SU-DHL-6 (cell line): ENCODE data around the gene KRT17.
"Not testable (repeated sequence)": the region's sequence is repeated elsewhere in the genome, so short reads cannot be mapped to it uniquely, and the experiment has no call there.

Source experiments
- H2AFZ ChIP-seq: fragments of 200-600 bp; sonication (generic); 2 replicates; pipeline ENCODE4 v1.6.1; 2014; ENCODE audit warnings: low read depth, mild to moderate bottlenecking, moderate library complexity, mixed read lengths, antibody characterized with exemption, low read length; ENCODE audit not compliant: severe bottlenecking
- H3F3A ChIP-seq: fragments of 200-600 bp; shearing (Covaris generic); 2 replicates; pipeline ENCODE4 v1.6.0; 2016; ENCODE audit warnings: antibody characterized with exemption, mild to moderate bottlenecking; ENCODE audit not compliant: insufficient read depth
- H3K27ac ChIP-seq: fragments of 200-600 bp; sonication (generic); 2 replicates; pipeline ENCODE4 v1.5.1; 2016; ENCODE audit warnings: low read depth, mild to moderate bottlenecking, low read length, moderate library complexity, mixed read lengths
- H3K27me3 ChIP-seq: fragments of 200-600 bp; sonication (generic), shearing (Covaris generic); 2 replicates; pipeline ENCODE4 v1.6.0; 2014; ENCODE audit warnings: mild to moderate bottlenecking, low read length
- H3K36me3 ChIP-seq: fragments of 200-600 bp; sonication (generic); 2 replicates; pipeline ENCODE4 v1.6.1; 2014; ENCODE audit warnings: mild to moderate bottlenecking, low read length, mixed read lengths
- H3K4me2 ChIP-seq: fragments of 300-600, 200-600 bp; shearing (Covaris generic), sonication (generic); 2 replicates; pipeline ENCODE4 v1.6.0; 2014; ENCODE audit warnings: low read length, low read depth, mild to moderate bottlenecking; ENCODE audit not compliant: poor library complexity, severe bottlenecking
- H3K4me3 ChIP-seq: fragments of 200-600 bp; sonication (generic); 2 replicates; pipeline ENCODE4 v1.5.1; 2014; ENCODE audit warnings: antibody characterized with exemption, low read length, mild to moderate bottlenecking, mixed read lengths; ENCODE audit not compliant: insufficient read depth, poor library complexity, severe bottlenecking
- H3K79me2 ChIP-seq: fragments of 200-600 bp; sonication (generic); 2 replicates; pipeline ENCODE4 v1.6.1; 2014; ENCODE audit warnings: mild to moderate bottlenecking, low read length, moderate library complexity; ENCODE audit not compliant: insufficient read depth
- H3K9ac ChIP-seq: fragments of 200-600 bp; sonication (generic); 2 replicates; pipeline ENCODE4 v1.7.0; 2014; ENCODE audit warnings: mild to moderate bottlenecking, low read length
- H3K9me2 ChIP-seq: fragments of 200-600 bp; sonication (generic); replicated peaks from 2 replicates; pipeline ENCODE4 v1.6.1; 2014; ENCODE audit warnings: low read length; ENCODE audit not compliant: insufficient read depth
- H3K9me3 ChIP-seq: fragments of 200-600 bp; sonication (generic); 2 replicates; pipeline ENCODE4 v1.6.1; 2014; ENCODE audit warnings: low read length, mixed read lengths; ENCODE audit not compliant: insufficient read depth
- H4K20me1 ChIP-seq: fragments of 200-600 bp; sonication (generic); 2 replicates; pipeline ENCODE4 v1.6.1; 2014; ENCODE audit warnings: low read depth, mild to moderate bottlenecking, antibody characterized with exemption, low read length, moderate library complexity, mixed read lengths
- EZH2phosphoT487 ChIP-seq: fragments of 200-600 bp; sonication (generic), shearing (Covaris generic); conservative IDR thresholded peaks from 2 replicates; pipeline ENCODE4 v1.6.1; 2018; ENCODE audit warnings: mild to moderate bottlenecking, antibody characterized with exemption, low read length, moderate library complexity, mixed read lengths
- TF ChIP-seq, protein P1 (sequence below): fragments of 200-600 bp; sonication (generic); IDR thresholded peaks from one replicate; pipeline ENCODE4 v1.5.1; 2017; ENCODE audit warnings: antibody characterized with exemption, mild to moderate bottlenecking, low read length, moderate library complexity; ENCODE audit not compliant: insufficient read depth, poor library complexity, severe bottlenecking

Gene KRT17

DNA sequence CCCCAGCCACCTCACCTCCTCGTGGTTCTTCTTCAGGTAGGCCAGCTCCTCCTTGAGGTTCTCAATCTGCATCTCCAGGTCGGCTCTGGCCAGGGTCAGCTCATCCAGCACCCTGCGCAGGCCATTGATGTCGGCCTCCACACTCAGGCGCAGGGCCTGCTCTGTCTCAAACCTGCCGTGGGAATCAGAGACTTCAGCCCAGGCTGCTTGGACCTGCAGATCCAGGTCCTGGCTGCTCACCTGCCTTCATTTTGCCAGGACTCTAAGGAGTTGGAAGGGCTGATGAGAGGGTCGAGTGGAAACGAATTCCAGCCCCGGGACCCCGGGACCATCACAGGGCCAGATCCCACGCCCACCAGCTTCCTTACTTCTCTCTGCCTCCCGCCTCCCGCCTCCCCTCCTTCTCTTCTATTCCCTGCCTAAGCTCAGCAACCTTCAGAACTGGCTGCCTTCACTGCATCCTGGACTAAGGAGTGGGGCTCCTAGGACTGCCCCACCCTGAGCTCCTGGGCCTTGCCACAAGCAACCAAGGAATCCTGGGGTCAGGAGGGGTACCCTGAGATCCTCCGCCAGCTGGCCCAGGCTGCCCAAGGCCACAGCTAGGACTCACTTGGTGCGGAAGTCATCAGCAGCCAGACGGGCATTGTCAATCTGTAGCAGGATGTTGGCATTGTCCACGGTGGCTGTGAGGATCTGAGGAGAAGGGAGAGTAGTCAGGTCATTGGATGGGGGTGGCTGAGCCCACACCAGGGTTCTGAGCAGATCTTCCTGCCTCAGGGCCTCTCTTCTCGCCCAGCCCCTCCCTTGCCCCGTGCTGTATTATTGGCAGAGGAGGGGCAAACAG, 1.8 kb downstream of the KRT17 start:
- H2AFZ ChIP-seq, H3K27me3 ChIP-seq, H3F3A ChIP-seq, H3K9ac ChIP-seq, H3K36me3 ChIP-seq, H3K9me3 ChIP-seq, H3K79me2 ChIP-seq, H3K27ac ChIP-seq, H3K9me2 ChIP-seq, H4K20me1 ChIP-seq, H3K4me3 ChIP-seq, H3K4me2 ChIP-seq: not testable (repeated sequence)

DNA sequence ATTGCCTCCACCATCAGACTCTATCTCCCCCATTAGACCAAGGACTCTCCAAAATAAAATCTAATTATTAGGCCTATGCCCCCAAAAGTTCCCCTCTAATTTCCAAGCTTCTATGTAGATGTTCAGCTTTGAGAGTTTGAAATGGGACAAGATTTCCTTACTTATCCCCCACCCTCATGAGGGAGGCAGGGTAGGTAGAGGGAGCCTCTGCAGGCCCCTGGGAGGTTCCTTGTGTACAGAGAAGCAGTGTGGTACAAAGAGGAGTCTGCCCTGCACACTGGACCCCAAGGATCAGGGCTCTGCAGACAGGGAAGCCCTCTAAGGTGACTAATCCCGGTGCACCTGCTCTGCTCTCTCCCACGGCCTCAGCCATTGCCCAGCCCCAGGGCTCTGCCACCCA, 2.5 kb downstream of the KRT17 start:
- H3K79me2 ChIP-seq, result no peaks in the 10 kb centered on the region
- no peaks in the 10 kb centered on the region for H3F3A ChIP-seq
- H3K9ac ChIP-seq, result no peak overlapping the region
- H3K27ac ChIP-seq, result no peak overlapping the region
- no peak overlapping the region for H3K4me2 ChIP-seq
- H3K9me2 ChIP-seq, result no peaks in the 10 kb centered on the region
- no peak overlapping the region for H3K4me3 ChIP-seq
- no peaks in the 10 kb centered on the region for H4K20me1 ChIP-seq
- H3K36me3 ChIP-seq, result no peaks in the 10 kb centered on the region
- H3K9me3 ChIP-seq, result no peaks in the 10 kb centered on the region
- H2AFZ ChIP-seq, result no peak overlapping the region
- H3K27me3 ChIP-seq, result no peaks in the 10 kb centered on the region
- TF ChIP-seq, protein P1, sequence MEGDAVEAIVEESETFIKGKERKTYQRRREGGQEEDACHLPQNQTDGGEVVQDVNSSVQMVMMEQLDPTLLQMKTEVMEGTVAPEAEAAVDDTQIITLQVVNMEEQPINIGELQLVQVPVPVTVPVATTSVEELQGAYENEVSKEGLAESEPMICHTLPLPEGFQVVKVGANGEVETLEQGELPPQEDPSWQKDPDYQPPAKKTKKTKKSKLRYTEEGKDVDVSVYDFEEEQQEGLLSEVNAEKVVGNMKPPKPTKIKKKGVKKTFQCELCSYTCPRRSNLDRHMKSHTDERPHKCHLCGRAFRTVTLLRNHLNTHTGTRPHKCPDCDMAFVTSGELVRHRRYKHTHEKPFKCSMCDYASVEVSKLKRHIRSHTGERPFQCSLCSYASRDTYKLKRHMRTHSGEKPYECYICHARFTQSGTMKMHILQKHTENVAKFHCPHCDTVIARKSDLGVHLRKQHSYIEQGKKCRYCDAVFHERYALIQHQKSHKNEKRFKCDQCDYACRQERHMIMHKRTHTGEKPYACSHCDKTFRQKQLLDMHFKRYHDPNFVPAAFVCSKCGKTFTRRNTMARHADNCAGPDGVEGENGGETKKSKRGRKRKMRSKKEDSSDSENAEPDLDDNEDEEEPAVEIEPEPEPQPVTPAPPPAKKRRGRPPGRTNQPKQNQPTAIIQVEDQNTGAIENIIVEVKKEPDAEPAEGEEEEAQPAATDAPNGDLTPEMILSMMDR, result no peak
- TF ChIP-seq EZH2phosphoT487, result no peak

DNA sequence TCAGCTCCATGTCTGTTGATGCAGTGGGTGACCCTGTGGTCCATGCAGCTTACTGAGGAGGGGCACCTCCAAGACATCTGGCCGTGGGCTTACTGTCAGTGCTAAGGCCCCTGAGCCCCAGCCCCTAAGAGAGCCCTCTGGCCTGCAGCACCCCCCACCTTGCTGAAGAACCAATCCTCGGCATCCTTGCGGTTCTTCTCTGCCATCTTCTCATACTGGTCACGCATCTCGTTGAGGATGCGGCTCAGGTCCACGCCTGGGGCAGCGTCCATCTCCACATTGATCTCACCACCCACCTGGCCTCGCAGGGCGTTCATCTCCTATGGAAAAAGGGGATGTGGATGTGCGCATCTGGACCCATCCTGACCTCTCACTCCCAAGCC, 2.9 kb downstream of the KRT17 start:
- not testable (repeated sequence) for H3F3A ChIP-seq, H3K36me3 ChIP-seq, H3K4me2 ChIP-seq, H3K4me3 ChIP-seq, H3K9ac ChIP-seq, H3K9me2 ChIP-seq, H2AFZ ChIP-seq, H3K27me3 ChIP-seq, H3K9me3 ChIP-seq, H3K27ac ChIP-seq, H4K20me1 ChIP-seq, H3K79me2 ChIP-seq

DNA sequence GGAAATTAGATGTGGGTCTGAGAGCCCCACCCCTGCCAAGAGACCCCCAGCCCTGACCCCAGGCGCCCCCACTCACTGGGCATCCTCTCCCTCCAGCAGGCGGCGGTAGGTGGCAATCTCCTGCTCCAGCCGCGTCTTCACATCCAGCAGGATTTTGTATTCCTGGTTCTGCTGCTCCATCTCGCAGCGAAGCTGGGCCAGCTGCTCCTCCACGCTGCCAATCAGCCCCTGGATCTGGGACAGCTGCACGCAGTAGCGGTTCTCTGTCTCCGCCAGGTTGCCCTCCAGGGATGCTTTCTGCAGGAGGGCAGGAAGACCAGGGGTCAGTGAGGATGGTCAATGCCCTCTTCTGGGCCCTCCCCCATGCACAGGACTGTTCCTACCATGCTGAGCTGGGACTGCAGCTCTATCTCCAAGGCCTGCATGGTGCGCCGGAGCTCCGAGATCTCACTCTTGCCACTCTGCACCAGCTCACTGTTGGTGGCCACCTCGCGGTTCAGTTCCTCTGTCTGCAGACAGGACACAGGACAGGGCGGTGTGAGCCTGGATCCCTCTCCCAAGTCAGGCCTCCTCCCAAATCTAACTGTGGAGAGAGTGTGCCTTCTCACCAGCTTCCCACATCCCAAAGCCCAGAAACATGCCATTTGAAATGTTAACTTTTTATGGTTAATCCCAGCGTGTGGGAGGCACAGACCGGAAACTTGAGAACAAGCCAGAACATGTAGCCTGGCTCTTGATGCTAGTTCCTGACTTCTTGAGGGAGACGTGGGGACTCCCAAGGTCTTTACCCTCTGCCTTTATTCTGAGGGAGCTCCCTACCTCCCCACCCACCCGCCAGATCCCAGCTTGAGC, 3.6 kb downstream of the KRT17 start:
- no peaks in the 10 kb centered on the region for H3F3A ChIP-seq
- no peak overlapping the region for H3K4me2 ChIP-seq
- no peaks in the 10 kb centered on the region for H3K9me2 ChIP-seq
- H4K20me1 ChIP-seq, result no peaks in the 10 kb centered on the region
- no peaks in the 10 kb centered on the region for H3K36me3 ChIP-seq
- TF ChIP-seq, protein P1, result no peak
- no peak for TF ChIP-seq EZH2phosphoT487
- no peak overlapping the region for H3K9ac ChIP-seq
- H3K27me3 ChIP-seq, result no peaks in the 10 kb centered on the region
- H3K4me3 ChIP-seq, result no peak overlapping the region
- no peak overlapping the region for H2AFZ ChIP-seq
- no peaks in the 10 kb centered on the region for H3K79me2 ChIP-seq
- no peak overlapping the region for H3K27ac ChIP-seq
- H3K9me3 ChIP-seq, result no peaks in the 10 kb centered on the region

DNA sequence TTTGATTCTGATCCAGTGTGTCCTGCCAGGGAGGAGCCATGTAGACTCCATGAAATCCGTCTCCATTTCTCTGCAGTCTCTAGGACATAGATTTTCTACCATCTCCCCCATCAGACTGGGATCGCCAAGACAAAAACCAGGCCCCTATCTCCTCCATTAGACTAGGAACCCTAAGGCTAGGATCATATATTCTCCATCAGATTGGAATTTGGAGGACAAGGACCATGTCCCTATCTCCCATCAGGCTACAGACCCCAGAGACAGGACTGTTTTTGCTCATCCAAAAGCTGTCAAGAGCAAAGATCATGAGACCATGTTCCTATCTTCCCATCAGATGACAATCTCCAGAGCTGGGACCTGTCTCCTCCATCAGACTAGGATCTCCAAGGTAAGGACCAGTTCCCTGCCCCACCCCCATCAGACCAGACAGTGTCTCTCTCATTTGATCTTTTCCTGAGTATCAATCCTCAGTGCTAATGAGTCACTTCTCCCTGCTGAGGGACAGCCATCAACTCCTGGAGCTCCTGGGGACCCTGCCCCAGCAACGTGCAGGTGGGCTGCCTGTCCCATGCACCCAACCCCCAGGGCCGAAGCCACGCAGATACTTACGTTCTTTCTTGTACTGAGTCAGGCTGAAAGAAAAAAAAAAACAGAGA, 4.3 kb downstream of the KRT17 start:
- H3K27ac ChIP-seq, H3K9ac ChIP-seq, H2AFZ ChIP-seq, H3K27me3 ChIP-seq, H4K20me1 ChIP-seq, H3K79me2 ChIP-seq, H3K36me3 ChIP-seq, H3K4me3 ChIP-seq, H3K9me2 ChIP-seq, H3K9me3 ChIP-seq, H3K4me2 ChIP-seq, H3F3A ChIP-seq: not testable (repeated sequence)
